GM21515 (cell line): ENCODE data around the gene GPSM1.

Experiments
- ATAC-seq: cut with Tn5 transposase; IDR thresholded peaks from one replicate; pipeline ENCODE4 v1.9.1; 2021; ENCODE audit not compliant: unreplicated experiment

GPSM1 gene

GRCh38 chr9:136290508-136291000, 36.8 kb upstream of the GPSM1 start:
- no peak for ATAC-seq

GRCh38 chr9:136291306-136292025, 35.9 kb upstream of the GPSM1 start:
- ATAC-seq = no peak

GRCh38 chr9:136292026-136292538, 35.3 kb upstream of the GPSM1 start:
- ATAC-seq = no peak

- no peak for ATAC-seq
These were observed 34.5 kb upstream of the GPSM1 start for GRCh38 chr9:136292591-136293448.

- no peak for ATAC-seq
These were observed 33.8 kb upstream of the GPSM1 start for GRCh38 chr9:136293476-136294077.

- no peak for ATAC-seq
These were observed 32.9 kb upstream of the GPSM1 start for GRCh38 chr9:136294437-136294836.

- ATAC-seq = no peak
These were observed 32.3 kb upstream of the GPSM1 start for GRCh38 chr9:136295055-136295454.

- ATAC-seq = no peak
These were observed 31.6 kb upstream of the GPSM1 start for GRCh38 chr9:136295542-136296433.

- ATAC-seq = no peak
These were observed 30.8 kb upstream of the GPSM1 start for GRCh38 chr9:136296434-136297015.

GRCh38 chr9:136297016-136297691, 30.2 kb upstream of the GPSM1 start:
- no peak for ATAC-seq

GRCh38 chr9:136297766-136298735, 29.3 kb upstream of the GPSM1 start:
- ATAC-seq = no peak

GRCh38 chr9:136299116-136299515, 28.2 kb upstream of the GPSM1 start:
- ATAC-seq = no peak

GRCh38 chr9:136299541-136299940, 27.8 kb upstream of the GPSM1 start:
- ATAC-seq = no peak

GRCh38 chr9:136300016-136300545, 27.3 kb upstream of the GPSM1 start:
- ATAC-seq = no peak

GRCh38 chr9:136300866-136301265, 26.5 kb upstream of the GPSM1 start:
- ATAC-seq = no peak

- no peak for ATAC-seq
These were observed 24.8 kb upstream of the GPSM1 start for GRCh38 chr9:136302527-136302926.

GRCh38 chr9:136303066-136303824, 24.1 kb upstream of the GPSM1 start:
- ATAC-seq = no peak
